Activated CD4-positive, alpha-beta T cell treated with anti-CD3 and anti-CD28 coated beads for 24 hours (primary cell): ENCODE data around the gene SHISA9.

Experiments
- DNase-seq, 2 donors: peaks; one replicate each; pipeline ENCODE4 v3.0.0-alpha.2; 2020; ENCODE audit warnings: low read depth in 2 of 2

SHISA9 gene

GRCh38 chr16:13118091-13118490, 216.7 kb downstream of the SHISA9 start:
- DNase-seq = no peak

GRCh38 chr16:13120091-13120490, 218.7 kb downstream of the SHISA9 start:
- no peak for DNase-seq

GRCh38 chr16:13120557-13120956, 219.2 kb downstream of the SHISA9 start:
- no peak for DNase-seq

- no peak for DNase-seq
These were observed 222.6 kb downstream of the SHISA9 start for GRCh38 chr16:13123991-13124390.

- no peak for DNase-seq
These were observed 225.7 kb downstream of the SHISA9 start for GRCh38 chr16:13127144-13127543.

GRCh38 chr16:13130586-13130985, 229.2 kb downstream of the SHISA9 start:
- no peak for DNase-seq

- DNase-seq = no peak
These were observed 233.4 kb downstream of the SHISA9 start for GRCh38 chr16:13134836-13135235.

- DNase-seq = no peak
These were observed 235.5 kb downstream of the SHISA9 start for GRCh38 chr16:13136901-13137300.

GRCh38 chr16:13138528-13138927, 237.1 kb downstream of the SHISA9 start:
- no peak for DNase-seq

- DNase-seq = no peak
These were observed 238.4 kb downstream of the SHISA9 start for GRCh38 chr16:13139661-13140241.

GRCh38 chr16:13143551-13143950, 242.2 kb downstream of the SHISA9 start:
- DNase-seq = no peak

- no peak for DNase-seq
These were observed 245.4 kb downstream of the SHISA9 start for GRCh38 chr16:13146829-13147228.

GRCh38 chr16:13148294-13148693, 246.9 kb downstream of the SHISA9 start:
- no peak for DNase-seq

- DNase-seq = no peak
These were observed 247.4 kb downstream of the SHISA9 start for GRCh38 chr16:13148836-13149235.

GRCh38 chr16:13150181-13150885, 248.9 kb downstream of the SHISA9 start:
- no peak for DNase-seq

- no peak for DNase-seq
These were observed 252.3 kb downstream of the SHISA9 start for GRCh38 chr16:13153696-13154095.

GRCh38 chr16:13154799-13155198, 253.4 kb downstream of the SHISA9 start:
- no peak for DNase-seq

GRCh38 chr16:13155377-13155776, 254.0 kb downstream of the SHISA9 start:
- DNase-seq = no peak

GRCh38 chr16:13155780-13156179, 254.4 kb downstream of the SHISA9 start:
- DNase-seq = no peak

GRCh38 chr16:13157082-13157481, 255.7 kb downstream of the SHISA9 start:
- DNase-seq = no peak

- no peak for DNase-seq
These were observed 257.0 kb downstream of the SHISA9 start for GRCh38 chr16:13158427-13158826.

- DNase-seq = no peak
These were observed 263.6 kb downstream of the SHISA9 start for GRCh38 chr16:13165024-13165423.

GRCh38 chr16:13168091-13168572, 266.7 kb downstream of the SHISA9 start:
- DNase-seq = no peak

- DNase-seq = no peak
These were observed 269.9 kb downstream of the SHISA9 start for GRCh38 chr16:13171313-13171712.
